Fibroblast of skin of back (primary cell): ENCODE results near the gene DCC.
A peak's percentile ranks its signal among the peaks of the same experiment; 100 is the strongest.

ENCODE experiments used
- DNase-seq: peaks from one replicate; pipeline ENCODE4 v3.0.0-alpha.2; 2013

Gene DCC

DNA sequence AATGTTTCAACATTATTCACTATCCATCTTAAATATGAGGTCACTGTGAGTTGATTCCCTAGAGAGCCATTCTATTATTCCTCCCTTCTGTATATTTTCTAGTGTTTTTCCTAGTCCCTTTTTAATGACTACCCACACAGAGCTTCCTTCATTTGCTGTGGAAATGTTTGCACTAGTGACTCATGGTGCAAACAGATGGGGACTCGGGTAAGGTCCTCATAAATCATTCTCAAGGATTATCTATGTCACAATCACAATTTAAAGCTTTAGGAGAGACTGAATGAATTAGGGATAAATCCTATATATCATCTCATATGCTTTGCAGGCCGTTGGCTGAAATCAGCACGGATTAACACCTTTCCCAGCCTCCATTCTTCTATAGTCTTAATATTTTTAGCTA, 159.6 kb downstream of the DCC start:
- peak; percentile 89 for DNase-seq

DNA sequence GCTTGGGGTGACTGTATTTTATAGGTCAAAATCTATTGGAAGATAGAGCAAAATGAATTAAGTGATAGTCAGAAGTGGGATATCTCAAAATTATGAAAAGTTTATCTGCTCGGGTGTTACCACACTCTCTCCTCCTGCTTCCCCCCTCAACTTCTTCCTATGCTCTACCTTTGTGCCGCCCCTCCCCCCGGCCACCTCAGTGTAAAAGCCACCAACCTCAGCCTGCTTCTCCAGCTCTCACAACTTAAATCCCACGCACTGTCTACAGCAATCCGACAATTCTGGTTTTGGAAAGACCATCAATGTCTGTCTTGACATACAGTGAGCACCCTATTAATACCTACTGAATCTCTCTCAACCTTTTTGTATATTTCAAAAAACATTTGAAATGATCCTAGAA, 164.6 kb downstream of the DCC start:
- DNase-seq = no peak

DNA sequence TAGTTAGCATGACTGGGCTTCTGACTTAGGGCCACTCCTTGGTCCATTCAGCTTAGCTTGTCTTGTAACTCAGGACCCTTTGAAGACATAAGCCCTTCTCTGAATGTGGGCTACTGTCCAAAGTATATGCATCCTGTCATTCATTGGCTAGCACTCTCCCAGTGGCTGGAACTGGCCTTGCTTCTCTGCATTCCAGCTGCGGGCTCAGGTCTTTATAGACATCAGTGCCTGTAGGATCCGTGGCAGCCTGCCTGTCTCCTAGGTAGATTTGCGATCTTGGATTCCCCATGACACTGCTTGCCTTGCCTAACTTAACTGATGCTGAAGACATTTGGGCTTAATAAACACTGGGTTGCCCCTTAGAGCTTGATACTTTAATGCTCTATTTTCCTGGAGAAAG, 170.1 kb downstream of the DCC start:
- no peak for DNase-seq

DNA sequence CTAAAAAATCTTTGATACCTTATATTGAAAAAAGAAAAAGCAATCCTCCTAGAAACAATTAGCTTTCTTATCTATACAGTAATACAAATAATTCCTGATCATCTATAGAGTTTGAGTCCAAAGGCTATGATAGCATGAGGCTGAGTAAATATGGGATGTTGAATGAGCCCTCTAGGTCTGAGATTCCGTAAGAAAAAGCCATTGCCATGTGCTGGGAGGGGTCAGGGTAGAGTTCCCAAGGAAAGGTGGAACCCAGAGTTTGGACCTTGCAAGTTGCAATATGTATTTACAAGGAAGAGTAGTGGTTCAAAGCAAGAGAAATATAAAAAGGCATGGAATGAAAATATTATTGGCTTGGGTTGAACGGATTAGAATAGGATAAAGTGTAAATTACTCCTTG, 178.1 kb downstream of the DCC start:
- no peak for DNase-seq

DNA sequence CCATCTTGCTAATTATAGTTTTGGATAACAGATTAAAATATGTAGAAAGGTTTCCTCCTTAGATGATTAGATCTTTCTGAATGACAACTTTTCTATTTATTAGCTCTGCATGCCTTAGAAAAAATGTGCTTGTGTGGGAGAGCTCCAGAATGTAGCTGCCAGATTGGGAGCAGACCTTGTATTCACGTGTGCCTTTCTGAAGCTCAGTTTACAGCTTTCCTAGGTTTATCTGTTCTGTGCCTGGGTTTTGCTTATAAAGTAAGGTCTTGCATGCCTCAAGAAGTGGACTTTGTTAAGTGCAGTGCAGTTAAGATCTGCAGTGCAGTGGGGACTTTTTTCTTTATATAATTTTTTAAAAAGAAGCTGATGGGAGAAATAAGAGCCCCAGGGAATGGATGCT, 179.0 kb downstream of the DCC start:
- DNase-seq = no peak

DNA sequence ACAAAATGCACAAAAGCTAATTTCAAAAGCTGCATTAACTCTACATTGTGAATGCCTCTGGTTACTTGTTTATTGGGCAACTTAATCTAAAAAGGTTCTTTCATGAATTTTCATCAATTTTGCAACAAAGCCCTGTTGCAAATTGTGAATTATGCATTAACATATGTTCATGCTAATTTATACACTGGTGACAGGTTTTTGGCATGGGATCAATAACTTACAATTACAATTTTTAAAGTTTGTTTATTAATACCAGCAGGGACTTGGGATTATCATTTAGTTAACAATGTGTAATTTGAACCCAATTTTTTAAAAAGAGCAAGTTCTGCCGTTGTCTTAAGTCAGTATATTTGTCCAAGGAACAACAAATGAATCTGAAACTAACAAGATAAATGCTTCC, 183.6 kb downstream of the DCC start:
- no peak for DNase-seq

DNA sequence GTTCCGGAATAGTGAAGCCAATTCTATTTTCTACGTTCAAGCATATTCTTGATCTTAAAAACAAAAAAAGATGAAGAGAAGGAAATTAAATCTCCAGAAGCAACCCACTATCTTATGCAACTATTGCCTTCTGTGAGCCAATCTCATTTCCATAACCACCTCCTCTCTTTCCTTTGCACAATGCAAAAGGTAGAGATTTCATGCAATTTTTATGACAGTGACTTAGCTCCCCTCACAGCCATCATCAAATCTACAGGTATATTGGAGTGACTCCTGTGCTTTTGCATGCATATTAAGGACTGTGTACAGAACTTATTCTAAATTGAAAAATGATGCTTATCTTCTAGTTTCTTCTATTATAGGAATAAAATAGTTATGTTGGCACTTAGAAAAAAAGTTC, 191.8 kb downstream of the DCC start:
- DNase-seq = no peak

DNA sequence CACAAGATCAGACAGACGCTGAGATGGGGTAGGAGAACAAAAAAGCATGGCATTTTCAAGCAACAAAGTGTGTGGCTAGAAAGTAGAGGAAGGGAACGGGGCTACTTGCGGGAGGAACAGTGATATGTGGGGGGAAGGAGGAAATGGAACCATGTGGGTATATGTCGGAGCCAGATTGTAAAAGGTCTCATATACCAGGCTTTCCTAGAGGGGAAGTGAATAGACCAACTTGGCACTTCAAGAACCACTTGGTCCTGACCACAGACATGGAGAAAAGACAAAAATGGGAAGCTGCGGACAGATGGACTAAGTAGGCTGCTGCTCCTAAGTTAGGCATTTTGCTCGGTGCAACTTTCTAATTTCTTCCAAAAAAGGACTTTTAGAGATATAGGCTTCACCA, 196.0 kb downstream of the DCC start:
- DNase-seq = no peak

DNA sequence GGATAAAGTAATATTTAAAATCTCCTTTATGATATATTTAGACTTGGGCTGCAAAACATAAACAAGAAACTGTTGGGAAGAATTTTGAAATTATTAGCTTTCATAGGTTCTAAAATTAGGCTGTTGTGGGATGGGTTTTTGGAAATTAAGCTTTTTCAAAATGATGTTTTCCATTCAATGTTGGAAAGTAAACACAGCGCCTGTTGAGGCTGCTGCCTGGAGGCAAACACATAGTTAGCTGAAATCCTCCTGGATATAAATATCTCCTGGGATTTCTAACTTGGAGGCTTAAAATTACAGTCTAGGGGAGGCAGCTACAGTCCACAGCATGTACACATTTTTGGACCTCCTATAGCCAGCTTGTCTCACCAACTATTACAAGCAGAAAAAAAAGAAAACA, 197.3 kb downstream of the DCC start:
- peak; percentile 2 for DNase-seq

DNA sequence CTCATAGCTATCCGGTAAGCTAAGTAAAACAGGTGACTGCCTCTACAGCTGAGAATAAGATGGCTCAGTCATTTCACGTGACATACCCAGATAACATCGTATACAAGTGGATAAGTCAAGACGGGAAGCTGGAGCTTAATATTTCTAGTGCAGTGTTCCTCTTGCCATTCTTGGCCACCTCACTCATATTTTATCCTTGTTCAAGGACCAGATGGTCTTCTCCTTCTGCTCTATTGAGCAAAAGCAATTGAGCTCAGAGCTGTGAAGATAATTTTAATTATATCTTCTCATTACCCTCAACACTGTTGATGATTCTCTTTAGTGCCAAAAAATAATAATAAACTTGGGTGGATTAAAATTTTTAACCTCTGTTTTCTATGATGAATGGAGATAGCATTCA, 201.1 kb downstream of the DCC start:
- DNase-seq = no peak

DNA sequence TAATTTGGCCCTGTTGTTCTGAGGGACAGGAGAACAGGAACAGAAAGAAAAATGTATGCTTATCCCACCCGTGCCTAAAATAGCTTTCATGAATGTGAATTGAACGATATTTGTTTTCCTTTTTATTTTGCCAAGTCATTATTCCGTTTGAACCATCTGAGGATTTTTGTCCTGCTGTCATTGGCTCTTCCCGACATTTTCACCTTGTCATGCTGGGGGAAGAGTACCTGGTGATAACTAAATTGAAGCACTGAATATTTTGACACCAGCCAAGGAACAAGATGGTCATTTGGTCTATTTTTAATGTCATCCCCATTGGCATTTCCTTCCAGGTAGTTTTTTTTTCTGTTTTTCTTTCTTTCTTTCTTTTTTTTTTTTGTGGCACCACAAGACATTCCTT, 204.1 kb downstream of the DCC start:
- DNase-seq = no peak

DNA sequence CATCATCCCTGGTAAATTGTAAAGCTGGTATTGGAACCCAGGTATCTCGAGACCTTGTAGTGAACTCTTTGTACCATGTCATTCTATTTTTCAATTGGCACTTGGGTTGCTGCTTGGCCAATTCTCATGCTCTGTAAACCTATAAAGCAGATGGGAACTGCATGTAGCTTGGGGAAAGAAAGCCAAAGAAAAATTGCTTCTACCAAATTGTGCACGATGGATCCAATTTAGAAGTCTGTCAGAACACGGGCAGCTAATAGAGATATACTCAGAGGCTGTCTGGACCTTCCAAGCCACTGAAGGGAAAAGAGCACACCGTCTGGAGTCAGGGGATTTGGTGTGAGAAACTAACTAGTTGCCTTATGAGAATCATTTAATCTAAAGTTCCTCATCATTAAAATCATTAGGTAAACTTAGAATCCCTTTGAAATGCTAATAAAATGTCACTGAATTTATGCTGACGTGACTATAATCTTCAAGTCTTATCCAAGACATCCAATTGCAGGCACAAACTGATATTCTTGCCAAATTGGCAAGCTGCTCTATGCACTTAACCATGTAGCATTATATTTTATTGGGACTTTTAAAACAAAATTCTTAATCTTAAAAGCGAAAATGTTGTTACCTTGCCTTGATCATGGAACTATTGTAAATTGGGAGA, 206.8 kb downstream of the DCC start:
- no peak for DNase-seq

DNA sequence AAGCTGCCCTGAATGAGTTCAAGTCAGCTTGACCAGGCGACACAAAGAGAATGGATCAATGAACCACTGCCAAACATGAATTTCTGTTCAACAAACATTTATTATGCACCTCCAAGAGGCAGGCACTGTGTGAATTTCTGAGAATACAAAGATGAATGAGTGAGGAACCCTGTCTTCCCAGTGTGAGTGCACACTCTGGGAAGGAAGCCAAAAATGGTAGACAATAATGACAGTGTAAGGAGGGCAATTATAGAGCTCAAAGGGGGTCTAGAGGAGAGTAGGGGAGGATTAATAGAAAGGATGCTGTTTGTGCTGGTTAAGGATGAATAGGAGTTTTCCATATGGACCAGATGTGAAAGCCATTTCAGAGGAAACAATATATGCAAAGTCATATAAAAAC, 213.4 kb downstream of the DCC start:
- no peak for DNase-seq

DNA sequence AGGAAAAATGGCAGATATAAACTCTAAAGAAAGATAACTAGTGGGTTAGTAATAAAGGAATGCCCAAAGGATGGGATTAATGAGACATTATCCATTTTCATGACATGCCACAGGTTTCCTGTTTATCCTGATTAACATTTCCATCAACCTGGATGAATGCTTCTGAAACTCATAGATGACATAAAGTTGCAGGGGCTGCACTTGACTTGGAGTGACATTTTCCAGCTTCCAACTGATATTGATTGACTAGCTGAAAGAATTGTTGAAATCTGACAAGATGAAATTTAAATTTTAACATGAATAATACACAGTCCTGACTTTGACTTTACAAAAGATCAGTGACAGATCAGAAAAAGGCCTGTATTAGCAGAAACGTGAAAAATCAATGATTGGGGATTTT, 214.2 kb downstream of the DCC start:
- no peak for DNase-seq

DNA sequence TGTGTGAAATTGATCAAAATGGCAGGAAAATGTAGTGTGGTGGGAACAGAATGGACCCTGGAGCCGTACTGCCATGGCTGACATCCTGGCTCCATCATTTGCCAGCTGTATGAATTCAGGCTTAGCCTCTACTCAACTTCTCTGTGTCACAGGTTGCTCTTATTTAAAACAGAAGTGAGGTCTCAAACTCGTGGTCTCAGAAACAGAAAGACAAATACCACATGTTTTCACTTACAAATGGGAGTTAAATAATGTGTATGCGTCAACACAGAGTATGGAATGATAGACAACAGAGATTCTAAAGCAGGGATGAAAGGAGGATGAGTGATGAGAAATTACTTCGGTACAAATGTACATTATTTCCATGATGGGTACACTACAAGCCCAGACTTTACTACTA, 227.4 kb downstream of the DCC start:
- peak; percentile 44 for DNase-seq

DNA sequence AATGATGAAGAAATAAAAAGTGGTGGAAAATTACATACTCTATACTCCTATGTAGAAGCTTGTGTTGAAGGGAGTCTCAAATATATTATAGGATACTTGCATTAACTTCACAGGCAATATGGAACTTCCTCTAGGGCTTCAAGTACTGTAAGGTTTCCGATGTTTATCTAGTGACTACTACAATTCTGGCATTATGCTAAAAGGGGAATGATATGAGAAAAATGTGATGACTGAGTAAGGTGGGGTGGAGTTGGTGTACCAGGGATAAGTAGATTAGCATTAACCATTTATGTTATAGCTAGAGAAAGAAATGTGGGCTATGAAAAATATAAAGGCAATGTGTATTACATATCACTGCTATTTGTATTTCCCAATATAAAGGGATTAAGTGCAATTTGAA, 229.5 kb downstream of the DCC start:
- DNase-seq = peak; percentile 90

DNA sequence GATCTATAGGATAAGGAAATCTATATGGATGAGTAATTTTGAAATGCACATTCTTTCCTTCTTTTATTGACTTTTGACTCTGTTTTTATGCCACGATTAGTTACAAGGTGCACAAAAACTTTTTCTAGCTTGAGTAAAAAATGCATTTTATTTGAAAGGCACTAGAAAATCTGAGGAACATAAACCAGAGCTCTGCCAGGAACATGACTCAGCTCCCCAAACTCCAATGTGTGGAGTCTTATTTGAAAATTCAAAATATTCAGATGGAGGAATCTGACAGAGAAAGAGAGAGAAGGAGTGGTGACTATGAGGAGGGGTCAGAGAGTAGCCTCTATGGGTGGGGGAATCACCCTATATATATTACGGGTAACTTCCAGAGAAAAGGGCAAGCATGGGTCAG, 231.0 kb downstream of the DCC start:
- DNase-seq = peak; percentile 59

DNA sequence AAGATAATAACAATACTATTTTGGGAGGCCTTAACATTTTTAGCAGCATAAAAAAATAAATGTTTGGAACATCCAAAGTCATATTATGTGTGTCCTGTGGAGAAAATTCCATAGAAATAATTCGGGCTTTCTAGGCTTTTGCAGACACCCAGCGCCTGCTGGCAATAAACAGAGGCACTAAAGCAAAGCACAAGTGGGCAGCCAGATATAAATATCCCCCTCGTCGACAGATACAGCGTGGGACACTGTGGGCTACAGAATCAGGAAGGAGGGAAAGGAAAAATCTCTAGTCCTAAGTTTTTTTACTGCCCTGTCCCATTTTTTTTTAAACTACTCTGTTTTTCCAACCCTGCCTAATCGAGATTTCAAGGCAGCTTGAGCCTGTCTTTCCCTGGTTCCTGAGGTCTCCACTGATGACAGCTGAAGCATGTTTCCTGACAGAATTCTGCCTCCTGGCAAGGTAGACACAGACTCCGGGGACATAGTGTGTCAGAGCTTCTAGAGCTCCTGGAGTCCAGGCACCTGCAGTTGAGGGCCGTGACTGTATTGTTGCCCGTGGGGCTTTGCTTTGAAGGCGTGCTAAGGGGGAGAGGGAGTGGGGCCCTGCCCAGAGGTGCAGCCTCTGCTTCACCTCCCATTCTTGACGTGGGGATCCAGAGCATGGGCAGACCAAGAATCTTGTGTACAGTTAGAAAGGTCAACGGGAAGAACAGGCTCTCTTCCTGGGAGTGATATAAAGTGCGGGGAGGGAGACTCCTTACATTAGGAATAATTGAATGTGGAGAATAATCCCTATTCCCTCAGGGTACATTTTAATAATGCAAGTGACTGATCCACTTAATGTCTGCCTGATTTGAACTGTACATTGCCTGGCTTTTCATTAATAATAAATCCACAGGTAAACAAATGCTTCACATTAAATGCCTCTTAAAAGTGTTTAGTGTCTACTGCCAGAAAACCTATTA, 232.3 kb downstream of the DCC start:
- no peak for DNase-seq

DNA sequence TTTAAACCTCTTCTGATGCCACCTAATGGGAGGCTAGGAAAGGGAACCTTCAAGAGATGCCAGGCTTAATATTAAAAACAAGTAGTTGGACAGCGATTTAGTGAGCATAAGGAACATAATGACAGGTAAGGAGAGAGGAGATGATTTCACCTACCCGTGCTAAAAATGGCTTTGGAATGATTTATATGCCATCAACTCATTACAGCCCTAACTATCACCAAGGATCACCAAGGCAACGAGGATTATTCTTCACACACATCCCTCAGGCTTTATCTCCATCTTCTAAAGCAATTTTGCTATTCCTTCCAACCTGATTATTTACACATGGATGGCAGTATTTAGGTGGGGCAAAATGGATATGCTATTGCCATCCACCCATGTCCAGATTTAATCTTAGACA, 237.8 kb downstream of the DCC start:
- no peak for DNase-seq

DNA sequence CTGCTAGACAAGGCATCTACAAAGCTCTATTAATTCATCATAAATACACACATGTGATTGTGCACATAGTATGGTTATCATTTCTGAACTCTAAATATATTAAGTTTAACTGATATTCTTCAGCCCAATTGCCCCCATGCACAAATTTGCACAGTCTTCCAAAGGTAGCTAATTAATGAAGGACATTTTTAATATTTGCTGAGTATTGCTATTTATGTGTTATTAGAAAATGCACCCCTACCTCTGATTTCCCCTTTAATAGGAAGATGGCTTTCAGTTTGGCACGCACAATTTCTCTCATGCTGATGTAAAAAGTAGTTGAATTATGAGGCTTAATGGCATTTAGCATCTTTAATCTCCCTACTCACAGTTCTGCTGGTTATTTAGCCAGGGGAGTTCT, 242.1 kb downstream of the DCC start:
- no peak for DNase-seq

DNA sequence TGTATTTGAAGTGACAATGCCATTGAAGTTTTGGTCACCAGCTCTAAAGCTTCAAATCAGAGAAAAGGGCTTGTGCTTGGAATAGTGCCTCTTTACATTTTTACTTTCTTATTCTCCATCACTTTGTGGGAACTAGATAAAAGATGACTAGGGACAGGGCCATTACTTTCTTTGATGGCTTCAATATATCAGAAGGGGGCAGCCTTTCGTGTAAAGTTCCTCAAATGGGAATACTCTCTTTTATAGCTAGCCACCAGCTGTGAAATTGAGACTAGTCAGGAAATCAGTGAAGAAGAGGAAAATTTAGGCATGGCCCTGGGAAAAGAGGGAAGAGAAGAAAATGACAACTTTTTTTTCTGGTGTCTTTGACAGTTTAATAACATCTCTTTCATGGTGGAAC, 242.5 kb downstream of the DCC start:
- DNase-seq = no peak

DNA sequence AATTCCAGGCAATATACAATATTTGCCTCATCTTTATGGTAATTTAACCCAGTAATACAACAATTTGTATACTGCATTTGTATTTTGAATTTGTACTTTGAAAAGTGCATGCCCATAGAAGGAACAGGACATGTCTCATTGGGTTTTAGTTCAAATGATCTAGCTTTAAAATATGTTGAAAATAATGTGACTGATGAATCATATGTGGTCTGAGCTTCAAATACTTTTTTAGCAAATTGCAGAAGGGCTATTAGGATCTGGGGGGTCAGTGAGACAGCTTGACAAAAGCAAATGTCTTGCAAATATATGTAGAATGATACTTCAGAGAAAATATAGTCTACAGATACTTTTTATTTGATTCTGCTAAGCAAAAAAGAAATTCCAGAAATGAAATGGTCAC, 248.9 kb downstream of the DCC start:
- peak; percentile 84 for DNase-seq

DNA sequence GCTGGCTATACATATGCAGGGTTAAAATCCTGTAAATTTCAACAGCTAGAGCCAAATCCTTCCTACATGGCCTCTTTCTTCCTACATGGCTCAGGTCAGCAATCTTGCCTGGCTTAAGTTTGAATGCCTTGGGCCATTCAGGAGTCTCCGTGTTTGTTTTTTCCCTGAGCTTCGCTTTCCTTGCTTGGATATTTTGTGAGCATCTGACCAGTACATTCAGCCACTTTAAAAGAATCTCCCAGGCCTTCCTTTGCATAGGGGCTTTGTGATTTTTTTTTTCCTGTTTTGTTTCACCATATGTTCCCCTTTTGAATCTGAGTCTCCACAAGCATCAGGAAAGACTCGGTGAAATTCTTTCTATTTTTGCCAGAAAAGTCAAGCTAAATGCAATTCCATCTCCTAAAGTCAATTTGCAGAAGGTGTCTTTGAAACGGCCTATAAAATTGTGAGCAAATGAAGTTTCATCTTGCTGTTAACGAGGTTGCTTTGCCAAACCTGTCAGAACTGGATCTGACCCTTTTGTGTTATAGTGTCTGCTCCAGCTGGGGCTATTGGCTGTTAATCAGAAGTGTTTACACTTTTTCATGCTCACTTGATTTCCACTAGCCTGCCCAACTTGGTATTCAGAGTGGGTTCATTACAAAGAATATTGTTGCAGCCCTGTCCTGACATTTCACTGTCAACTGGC, 256.9 kb downstream of the DCC start:
- DNase-seq = no peak

DNA sequence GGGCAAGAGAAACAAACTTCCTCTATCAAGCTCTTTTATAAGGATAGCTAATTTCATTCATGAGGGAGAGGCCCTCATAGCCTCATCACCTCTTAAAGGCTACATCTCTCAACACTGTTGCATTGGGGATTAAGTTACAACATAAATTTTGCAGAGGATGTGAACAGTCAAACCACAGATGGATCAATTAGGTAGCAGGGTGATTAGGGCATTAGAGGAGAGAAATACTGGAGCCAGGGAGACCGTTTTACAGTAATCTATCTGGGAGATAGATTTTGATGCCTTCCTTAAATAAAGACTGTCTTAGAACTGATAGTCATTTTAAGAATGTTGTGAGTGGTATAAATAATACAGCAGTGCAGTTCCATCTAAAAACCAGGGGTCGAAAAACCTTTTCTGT, 258.9 kb downstream of the DCC start:
- no peak for DNase-seq
